GM19395 (cell line): ENCODE results near the gene MRPL27.
"Not testable (repeated sequence)": the region's sequence is repeated elsewhere in the genome, so short reads cannot be mapped to it uniquely, and the experiment has no call there.

ENCODE experiments used
- ATAC-seq: cut with Tn5 transposase; IDR thresholded peaks from one replicate; pipeline ENCODE4 v1.9.1; 2021; ENCODE audit warnings: mild to moderate bottlenecking, moderate library complexity; ENCODE audit not compliant: unreplicated experiment

MRPL27 gene

DNA sequence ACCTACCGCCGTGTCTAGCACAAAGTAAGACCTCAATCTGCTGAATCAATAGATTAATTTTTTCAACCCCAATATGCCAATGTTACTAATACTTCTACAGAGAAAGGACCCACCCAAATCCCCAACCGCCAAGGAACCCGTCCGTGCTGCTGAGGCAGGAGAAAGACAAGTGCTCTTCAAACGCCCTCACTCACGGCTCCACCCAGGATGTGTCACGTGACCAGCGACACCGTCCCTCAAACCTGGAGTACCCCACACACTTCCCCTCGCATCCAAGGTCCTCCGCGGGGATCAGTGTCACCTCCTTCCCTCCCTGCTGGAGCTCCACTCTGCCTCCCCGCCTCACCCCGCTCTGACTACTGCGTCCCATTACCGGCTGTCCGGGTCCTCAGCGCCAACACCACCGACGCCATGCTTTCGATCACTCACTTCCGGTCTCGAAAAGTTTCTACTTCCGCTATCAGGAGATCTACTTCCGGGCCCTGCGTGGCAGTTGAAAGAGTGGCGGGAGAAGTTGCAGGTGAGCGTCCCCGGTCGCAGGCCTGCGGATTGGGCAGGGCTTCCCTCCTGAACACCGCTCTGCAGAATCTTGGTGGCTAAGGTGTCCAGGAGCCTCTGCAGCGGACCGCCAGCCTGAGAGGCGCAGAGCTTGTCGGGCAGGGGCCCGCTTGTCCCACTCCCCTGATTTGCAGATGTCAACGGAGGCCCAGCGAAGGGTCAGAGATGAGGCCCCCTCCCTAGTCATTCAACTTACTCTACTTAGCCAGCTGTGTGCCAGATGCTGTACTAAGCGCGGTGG, at the start of gene MRPL27, which contains the start of gene EME1:
Gene MRPL27 (minus strand): TSS at position 427 of the 799 bp plus-strand sequence. CDS start 14 bp downstream, at position 413.
Gene EME1 (plus strand): TSS at position 472 of the 799 bp plus-strand sequence. CDS start 1,980 bp downstream, outside the sequence.
- ATAC-seq, result peak; percentile 94

DNA sequence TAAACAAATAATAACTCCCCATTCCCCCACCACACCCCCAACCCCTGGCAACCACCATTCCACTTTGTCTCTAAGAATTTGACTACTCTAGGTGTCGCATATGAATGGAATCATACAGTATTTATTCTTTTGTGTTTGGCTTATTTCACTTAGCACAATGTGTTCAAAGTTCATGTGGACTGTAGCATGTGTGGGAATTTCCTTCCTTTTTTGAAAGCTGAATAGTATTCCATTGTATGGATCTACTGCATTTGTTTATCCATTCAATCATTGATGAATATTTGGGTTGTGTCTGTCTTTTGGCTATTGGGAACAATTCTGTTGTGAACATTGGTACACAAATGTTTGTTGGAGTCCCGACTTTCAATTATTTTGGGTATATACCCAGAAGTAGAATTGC, 49.8 kb upstream of the MRPL27 start:
- no peak for ATAC-seq

DNA sequence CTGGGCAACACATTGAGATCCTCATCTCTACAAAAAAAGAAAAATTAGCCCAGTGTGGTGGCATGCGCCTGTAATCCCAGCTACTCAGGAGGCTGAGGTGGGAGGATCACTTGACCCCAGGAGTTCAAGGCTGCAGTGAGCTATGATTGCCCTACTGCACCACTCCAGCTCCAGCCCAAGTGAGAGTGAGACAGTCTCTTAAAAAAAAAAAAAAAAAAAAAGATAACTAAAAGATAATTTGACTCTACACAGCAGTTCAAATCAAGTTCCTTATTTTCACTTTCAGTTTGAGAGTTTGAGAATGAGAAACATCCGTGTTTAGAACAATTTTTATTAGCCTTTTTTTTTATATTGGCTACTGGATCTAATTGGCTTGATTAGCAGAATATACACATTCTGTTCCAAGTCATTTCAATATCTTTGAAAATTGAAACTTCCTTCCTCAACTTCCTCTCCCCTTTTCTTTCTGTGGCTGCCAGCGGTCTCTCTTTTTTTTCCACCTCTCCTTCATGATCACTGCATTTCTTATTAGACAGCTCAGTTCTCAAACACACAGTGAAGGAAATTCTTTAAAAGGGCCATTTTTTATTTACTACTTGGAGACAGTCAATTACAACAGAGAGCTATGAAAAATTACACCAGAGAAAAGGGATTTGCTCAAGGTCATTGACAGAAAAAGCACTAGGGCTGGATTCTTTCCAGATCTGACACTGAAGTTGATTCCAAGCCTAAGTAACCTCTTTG, 48.5 kb upstream of the MRPL27 start:
- no peak for ATAC-seq

DNA sequence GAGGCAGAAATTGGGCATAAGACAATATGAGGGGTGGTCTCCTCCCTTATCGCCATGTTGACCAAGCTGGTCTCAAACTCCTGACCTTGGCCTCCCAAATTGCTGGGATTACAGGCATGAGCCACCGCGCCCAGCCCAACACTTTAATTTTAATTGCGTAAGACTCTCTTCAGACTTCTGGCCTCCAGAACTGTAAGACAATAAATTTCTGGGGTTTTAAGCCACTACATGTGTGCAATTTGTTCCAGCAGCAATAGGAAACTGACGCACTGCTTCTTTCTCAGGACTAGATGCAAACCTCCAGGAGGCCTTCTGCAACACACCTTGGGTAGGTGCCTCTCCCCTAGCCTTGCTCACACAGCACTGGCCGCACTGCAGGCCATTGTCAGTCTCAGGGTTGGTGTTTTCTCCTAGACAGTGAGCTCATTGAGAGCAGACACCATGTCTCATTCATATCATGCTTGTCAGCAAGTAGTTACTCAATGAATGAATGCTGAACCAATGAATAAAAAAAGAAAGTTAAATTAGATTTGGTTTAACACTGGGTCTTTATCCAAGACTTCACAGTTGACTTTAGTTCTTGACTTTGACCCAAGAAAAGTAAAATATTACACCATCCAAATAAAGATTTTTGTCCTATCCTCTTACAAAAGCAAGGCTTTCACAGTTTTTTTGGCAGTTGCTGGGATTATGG, 47.6 kb upstream of the MRPL27 start:
- no peak for ATAC-seq

DNA sequence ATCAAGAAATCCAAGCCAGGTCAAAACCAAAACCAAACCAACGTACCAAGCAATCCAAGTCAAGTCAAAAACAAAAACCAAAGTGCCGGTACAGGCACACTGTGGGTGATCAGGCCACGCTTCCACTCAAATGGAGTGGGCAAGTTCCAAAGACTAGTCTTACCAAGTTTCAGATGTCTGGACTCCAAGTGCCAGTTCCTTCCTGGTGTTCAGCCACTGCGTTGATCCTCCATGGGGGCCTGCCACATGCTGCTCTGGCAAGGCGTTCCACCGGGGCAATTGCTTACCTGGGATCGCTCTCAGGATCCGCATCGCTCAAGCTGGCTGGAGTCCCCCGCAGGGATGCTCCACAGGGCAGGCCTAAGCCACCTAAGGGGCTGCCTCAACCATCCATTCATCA, 46.6 kb upstream of the MRPL27 start:
- not testable (repeated sequence) for ATAC-seq

DNA sequence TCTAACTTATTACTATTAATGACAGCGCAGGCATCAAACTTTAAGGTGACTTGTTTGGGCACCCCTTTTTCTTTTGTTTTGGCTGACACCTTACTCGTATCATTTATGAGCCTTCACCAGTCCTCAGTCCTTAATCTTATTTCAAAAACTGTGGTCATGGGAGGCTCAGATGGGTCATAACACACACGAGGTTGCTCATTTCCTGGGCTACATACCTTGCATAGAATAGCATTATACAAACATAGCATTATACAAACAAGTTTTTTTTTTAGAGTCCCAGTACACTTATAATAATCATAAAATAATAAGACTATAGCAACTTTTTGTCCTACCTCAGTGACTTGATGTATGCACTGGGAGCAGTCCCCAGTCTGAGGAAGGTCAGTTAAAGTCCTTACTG, 41.8 kb upstream of the MRPL27 start:
- ATAC-seq, result no peak

DNA sequence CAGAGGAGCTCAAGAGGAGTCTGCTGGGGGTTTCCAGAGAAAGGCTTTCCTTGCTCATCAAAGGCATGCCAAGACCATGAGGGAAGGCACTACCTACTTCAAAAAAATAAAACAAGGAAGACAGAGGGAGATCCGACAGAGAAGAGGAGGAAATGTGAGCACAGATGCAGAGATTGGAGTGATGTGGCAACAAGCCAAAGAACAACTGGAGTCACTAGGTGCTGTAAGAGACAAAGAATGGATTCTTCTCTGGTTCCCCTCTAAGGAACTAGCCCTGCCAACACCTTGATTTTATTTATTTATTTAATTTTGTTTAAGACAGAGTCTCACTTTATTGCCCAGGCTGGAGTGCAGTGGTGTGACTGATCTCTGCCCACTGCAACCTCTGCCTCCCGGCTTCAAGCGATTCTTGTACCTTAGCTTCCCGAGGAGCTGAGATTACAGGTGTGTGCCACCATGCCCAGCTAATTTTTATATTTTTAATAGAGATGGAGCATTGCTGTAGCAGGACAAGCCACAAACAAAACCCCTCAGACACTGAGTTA, 39.3 kb upstream of the MRPL27 start:
- no peak for ATAC-seq

DNA sequence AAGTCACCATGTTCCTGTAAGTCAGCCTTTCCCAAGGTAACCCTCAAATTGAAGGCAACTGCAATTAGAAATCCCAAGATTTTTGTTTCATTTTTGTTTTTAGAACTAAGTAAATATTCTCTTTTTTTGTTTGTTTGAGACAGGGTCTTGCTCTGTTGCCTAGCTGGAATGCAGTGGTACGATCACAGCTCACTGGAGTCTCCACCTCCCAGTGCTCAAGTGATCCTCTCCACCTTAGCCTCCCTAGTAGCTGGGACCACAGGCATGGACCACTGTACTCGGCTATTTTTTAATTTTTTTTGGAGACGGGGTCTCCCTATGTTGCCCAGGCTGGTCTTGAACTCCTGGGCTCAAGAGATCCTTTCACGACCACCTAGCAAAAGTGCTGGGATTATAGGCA, 34.9 kb upstream of the MRPL27 start:
- no peak for ATAC-seq

DNA sequence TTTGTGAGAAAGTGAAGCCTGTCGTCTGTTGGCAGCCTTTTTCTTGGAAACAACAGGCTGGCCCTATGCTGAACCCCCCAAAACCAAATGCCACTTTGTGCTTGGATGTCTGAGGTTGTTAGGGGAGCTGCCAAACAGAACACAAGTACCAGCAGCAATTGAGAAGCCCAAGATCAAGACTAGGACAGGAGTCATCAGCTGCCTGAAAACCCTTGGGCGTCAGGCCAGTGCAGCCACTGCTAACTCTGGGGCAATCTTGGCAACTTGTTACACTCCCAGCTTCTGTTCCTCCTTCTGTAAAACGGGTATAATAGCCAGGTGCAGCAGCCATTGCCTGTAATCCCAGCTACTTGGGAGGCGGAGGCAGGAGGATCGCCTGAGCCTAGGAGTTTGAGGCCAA, 33.6 kb upstream of the MRPL27 start:
- ATAC-seq, result no peak

DNA sequence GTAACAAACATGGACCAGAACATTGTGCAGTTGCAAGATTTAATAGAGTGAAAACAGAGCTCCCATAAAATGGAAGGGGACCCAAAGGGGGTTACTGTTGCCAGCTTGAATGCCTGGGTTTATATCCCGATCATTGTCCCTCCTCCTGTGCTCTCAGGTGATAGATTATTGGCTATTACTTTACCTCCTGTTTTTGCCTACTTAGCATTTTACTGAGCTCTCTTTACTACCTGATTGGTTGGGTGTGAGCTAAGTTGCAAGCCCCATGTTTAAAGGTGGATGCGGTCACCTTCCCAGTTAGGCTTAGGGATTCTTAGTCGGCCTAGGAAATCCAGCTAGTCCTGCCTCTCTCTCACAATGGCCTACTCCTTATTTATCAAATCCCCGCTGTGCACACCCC, 32.4 kb upstream of the MRPL27 start:
- ATAC-seq, result not testable (repeated sequence)

DNA sequence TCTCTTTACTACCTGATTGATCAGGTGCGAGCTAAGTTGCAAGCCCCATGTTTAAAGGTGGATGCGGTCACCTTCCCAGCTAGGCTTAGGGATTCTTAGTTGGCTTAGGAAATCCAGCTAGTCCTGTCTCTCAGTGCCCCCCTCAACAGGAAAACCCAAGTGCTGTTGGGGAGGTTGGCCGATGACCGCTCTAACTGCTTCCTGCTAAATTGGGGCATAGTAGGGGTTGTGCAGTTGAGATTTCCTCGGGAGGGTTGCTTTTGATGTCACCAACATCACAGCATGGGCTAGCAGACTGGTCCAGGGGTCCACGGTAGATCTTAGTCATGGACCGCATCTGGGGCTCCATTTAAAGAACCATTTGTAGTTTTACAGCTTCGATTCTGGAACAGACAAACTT, 26.6 kb upstream of the MRPL27 start:
- not testable (repeated sequence) for ATAC-seq

DNA sequence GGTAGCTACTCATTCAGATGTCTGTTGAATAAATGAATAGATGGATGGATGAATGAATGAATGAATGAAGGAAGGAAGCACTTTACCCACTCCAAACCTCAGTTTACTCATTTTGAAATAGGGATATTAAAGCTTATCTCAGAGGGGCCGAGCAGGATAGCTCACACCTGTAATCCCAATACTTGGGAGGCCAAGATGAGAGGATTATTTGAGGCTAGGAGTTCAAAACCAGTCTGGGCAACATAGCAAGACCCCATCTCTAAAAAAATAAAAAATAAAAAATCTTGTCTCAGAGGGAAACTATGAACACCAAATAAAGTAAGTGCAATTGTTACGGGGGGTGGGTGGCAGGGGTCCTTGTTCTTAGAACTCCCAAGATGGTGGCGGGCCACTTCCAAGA, 25.7 kb upstream of the MRPL27 start:
- not testable (repeated sequence) for ATAC-seq

DNA sequence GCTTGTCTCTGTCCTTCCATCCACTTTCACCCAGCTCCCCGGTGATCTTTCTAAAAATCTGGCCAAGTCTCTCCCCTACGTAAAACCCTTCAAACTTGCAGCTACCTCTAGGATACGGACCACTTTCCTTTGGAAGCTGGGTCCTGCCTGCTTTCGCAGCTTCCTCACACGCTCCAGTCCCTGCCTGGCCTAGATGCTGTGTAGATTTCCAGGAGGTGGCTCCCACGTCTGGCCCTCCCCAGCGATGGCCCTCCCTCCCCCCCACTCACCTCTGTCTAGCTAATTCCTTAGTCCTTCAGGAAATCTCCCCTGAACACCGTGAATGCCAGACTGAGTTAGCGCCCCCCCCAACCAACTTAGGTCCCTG, 24.9 kb upstream of the MRPL27 start:
- ATAC-seq, result no peak

DNA sequence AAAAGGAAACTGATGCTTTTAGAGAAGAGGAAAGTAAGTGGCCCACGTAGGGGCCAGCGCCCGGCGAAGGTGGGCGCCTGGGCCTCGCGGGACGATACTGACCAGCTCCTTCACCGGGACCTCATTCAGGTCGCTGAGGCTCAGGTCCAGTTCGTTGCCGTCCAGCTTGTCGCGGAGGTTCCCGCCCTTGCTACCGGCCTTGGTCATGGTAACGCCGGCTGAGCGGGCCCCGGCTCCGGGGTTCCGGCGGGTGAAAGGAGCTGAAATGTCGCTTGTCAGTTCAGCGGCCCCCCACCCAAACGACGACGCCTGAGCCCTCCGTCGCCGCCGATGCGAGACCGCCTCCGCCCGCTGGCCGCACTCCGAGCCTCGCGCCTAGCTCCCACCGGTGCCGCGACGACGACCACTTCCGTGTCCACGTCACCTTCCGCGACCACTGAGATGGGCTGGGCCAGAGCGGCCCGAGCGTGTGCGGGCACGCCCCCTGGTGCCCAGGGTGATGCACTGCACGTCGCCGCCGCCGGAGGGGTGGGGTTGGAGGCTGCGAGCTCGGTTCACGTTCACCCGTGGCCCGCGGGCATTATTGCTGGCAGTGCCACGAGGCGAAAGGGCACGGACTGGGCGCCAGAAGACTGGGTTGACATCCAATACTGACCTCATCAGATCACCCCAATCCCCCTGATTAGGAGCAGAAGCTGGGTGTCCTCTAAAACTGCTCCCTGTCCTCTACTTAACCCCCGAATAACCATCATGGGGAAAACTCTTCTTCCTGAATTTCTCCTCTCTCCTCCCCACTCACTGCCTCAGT, 24.3 kb upstream of the MRPL27 start, which contains the start of gene LRRC59:
Gene LRRC59 (minus strand): TSS at position 413 of the 808 bp plus-strand sequence. CDS start 206 bp downstream, at position 207.
- ATAC-seq, result peak; percentile 93

DNA sequence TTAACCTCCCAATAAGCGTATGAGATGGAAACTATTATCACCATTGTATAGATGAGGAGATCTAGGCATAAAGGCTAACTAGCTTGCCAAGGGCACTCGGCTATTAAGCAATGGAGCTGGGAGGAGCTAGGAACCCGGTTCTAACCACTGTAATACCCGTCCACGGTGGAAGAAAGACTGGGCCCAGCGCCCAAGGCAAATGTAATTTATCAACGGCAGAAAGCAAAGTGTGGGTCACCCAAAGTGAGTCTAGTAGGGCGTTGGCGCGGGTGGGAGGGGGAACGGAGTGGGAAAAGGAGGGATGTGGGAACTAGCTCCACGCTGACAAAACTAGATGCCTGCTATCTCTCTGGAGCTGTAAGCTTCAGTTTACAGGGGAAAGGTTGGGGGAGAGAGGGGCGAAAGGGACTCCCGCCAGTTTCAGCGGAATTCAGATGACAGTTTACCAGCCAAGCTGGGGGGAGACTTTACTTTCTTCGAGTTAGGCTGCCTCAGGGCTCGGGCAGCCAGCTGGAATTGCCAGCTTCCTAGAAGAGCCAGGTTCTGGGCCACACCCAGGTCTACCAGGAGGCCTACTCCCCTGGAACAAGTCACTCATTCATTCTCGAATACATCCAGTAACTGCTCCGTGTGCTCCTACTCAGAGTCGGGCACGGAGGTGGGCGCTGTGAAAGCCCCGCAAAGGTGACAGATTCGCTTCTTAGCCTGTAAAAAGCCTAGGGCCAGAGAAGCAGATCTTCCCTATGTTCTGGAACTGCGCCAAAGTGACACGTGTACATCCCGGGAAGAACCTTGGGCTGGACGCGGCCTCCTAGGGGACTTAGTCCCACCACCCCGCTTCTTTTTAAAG, 23.5 kb upstream of the MRPL27 start:
- ATAC-seq, result no peak

DNA sequence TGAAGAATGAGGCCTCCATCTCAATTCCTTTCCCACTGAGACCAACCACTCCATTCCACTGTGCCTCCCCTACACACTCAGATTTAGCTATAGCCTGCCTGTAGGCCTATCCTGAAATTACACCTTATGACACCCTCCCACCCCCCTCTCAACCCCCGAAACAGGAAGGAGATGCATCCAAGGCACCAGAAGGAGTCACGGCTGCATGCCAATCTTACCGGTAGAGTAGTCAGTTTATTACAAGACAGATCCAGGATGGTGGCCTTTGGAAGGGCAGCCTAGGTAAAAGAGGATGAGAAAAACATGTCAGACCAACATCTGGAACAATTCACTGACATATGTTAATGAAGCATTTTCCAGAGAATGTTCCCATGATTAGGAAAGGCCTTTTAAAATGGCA, 21.7 kb upstream of the MRPL27 start:
- ATAC-seq, result no peak

DNA sequence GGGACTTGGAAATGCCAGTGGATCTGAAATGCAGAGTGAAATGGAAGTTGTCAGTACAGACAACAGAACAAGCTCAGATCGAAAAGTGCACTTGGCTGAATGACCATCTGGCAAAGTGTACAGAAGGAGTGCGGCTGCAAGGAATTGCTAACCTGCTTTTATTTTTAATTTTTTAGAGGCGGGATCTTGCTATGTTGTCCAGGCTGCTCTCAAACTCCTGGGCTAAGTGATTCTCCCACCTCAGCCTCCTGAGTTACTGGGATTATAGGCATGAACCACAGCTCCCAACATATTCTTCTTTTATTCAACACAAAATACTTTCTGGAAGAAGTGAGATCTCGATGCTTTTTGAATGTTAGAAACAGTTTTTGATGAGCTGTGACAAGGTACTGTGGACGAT, 20.7 kb upstream of the MRPL27 start:
- ATAC-seq, result no peak

DNA sequence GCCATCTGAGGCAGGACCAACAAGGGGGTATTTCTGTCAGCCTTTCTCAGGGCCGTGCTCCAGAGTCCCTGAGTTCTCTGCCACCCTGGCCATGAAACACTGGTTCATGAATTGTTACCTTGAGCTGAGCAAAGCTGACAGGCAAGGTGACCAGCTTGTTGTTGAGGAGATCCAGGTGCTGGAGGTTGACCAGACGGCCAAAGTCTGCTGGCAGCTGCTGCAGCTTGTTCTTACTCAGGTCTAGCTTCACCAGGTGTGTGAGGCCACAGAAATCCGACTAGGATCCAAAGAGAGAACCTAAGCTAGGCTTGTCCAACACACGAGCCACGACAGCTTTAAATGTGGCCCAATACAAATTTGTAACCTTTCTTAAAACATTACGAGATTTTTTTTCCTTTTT, 19.6 kb upstream of the MRPL27 start:
- no peak for ATAC-seq

DNA sequence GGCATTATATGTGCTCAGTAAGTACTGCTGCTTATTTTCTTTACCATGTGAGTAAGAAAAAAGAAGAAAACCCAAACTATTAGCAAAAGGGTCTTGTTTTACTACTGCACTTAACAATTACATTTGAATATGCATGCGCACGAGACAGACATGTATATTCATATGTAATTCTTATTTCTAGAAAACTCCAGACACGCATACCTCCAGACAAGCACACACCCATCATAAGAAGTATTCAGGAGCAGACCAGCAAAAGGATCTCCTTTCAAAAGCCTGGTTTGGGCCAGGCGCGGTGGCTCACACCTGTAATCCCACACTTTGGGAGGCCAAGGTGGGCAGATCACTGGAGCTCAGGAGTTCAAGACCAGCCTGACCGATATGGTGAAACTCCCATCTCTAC, 16.6 kb upstream of the MRPL27 start:
- ATAC-seq, result no peak
